Measurements from ENCODE around the gene PLA2G12B.
"Not testable (repeated sequence)": the region's sequence is repeated elsewhere in the genome, so short reads cannot be mapped to it uniquely, and the experiment has no call there.

PLA2G12B gene

DNA sequence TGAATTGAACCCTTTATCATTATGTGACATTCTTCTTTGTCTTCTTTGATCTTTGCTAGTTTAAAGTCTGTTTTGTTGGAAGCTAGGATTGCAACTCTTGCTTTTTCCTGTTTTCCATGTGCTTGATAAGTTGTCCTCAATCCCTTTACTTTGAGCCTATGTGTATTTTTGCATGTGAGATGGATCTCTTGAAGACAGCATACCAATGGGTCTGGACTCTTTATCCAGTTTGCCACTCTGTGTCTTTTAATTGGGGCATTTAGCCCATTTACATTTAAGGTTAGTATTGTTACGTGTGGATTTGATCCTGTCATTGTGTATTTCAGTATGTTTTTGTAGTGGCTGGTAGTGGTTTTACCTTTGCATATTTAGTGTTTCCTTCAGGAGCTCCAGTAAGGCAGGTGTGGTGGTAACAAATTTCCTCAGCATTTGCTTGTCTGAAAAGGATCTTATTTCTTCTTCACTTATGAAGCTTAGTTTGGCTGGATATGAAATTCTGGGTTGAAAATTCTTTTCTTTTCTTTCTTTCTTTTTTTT lies 33.4 kb downstream of the PLA2G12B start:
- DNase-seq (ENCODE audit: low spot score); H3K14ac ChIP-seq (ENCODE audit: low read length); H3K4me2 ChIP-seq (ENCODE audit: insufficient read depth, low read length, poor library complexity, severe bottlenecking); H2BK12ac ChIP-seq (ENCODE audit: low read length); H2BK15ac ChIP-seq (ENCODE audit: low read length); H3K79me1 ChIP-seq (ENCODE audit: low read depth, low read length); H3K18ac ChIP-seq (ENCODE audit: low read length); H4K91ac ChIP-seq (ENCODE audit: low read depth, low read length, poor library complexity); H2BK5ac ChIP-seq (ENCODE audit: low read length); H3K27ac ChIP-seq (replicated peaks; ENCODE audit: low read length); H3K4me1 ChIP-seq (ENCODE audit: control insufficient read depth in 2 of 2, insufficient read depth in 1 of 2, low read depth in 1 of 2, low read length in 2 of 2); H3K36me3 ChIP-seq (replicated peaks in 1 of 2; ENCODE audit: control insufficient read depth in 2 of 2, insufficient read depth in 2 of 2, low read length in 2 of 2); H3K4ac ChIP-seq (ENCODE audit: low read length); H2BK120ac ChIP-seq (ENCODE audit: low read depth, low read length); H2AK5ac ChIP-seq (ENCODE audit: low read depth, low read length); H3K23ac ChIP-seq (ENCODE audit: low read depth, low read length, poor library complexity); H4K8ac ChIP-seq (ENCODE audit: low read depth, low read length); H3K27me3 ChIP-seq (ENCODE audit: control insufficient read depth in 3 of 3, insufficient read depth in 3 of 3, low read depth in 1 of 3, low read length in 3 of 3); H3K9ac ChIP-seq (ENCODE audit: low read depth, low read length, poor library complexity); H3K4me3 ChIP-seq (ENCODE audit: low read length in 2 of 2); H2AFZ ChIP-seq (ENCODE audit: low read length): not testable (repeated sequence)
- WGBS, 2 donors (ENCODE audit: extremely low coverage in 2 of 2, insufficient read length in 2 of 2, insufficient replicate concordance in 1 of 2): no CpG with 5 or more reads among the region's 1 CpG
- peaks cover 0 to 11% of the 10 kb centered on the region in 2 donors for H3K9me3 ChIP-seq (replicated peaks in 1 of 2; ENCODE audit: control insufficient read depth in 2 of 2, insufficient read depth in 1 of 2, low read depth in 1 of 2, low read length in 2 of 2)

DNA sequence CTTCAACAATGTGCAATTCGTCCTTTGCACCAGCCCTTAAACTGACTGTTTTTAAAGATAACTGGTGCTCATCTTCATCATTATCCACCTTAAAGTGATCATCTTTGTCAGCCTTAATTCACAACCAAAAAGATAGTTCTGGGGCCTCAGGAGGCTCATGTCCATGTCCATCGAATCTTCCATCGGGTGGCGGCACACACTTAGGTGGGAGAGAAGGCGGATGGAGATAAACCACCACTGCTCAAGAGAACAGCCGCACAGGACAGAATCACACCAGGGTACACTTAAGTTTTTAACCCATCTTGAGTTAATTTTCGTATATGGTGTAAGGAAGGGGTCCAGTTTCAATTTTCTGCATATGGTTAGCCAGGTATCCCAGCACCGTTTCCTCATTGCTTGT lies 36.3 kb downstream of the PLA2G12B start:
- H3K4me2 ChIP-seq (ENCODE audit: insufficient read depth, low read length, poor library complexity, severe bottlenecking): no peak overlapping the region
- H2AFZ ChIP-seq (ENCODE audit: low read length): no peak overlapping the region
- no peak overlapping the region for H3K4ac ChIP-seq (ENCODE audit: low read length)
- H3K18ac ChIP-seq (ENCODE audit: low read length): no peak overlapping the region
- H2BK5ac ChIP-seq (ENCODE audit: low read length): no peak overlapping the region
- no peaks in the 10 kb centered on the region for H3K4me1 ChIP-seq (ENCODE audit: control insufficient read depth in 2 of 2, insufficient read depth in 1 of 2, low read depth in 1 of 2, low read length in 2 of 2)
- no peak overlapping the region for H2BK120ac ChIP-seq (ENCODE audit: low read depth, low read length)
- no peak overlapping the region for H3K9ac ChIP-seq (ENCODE audit: low read depth, low read length, poor library complexity)
- H3K27ac ChIP-seq (replicated peaks; ENCODE audit: low read length): no peak overlapping the region
- no peak overlapping the region for H4K8ac ChIP-seq (ENCODE audit: low read depth, low read length)
- no peak overlapping the region for H3K4me3 ChIP-seq (ENCODE audit: low read length in 2 of 2)
- no peak overlapping the region for H3K14ac ChIP-seq (ENCODE audit: low read length)
- H3K79me1 ChIP-seq (ENCODE audit: low read depth, low read length): no peaks in the 10 kb centered on the region
- H4K91ac ChIP-seq (ENCODE audit: low read depth, low read length, poor library complexity): no peak overlapping the region
- no peak overlapping the region for H2BK12ac ChIP-seq (ENCODE audit: low read length)
- no peak for DNase-seq (ENCODE audit: low spot score)
- no CpG with 5 or more reads among the region's 8 CpGs for WGBS, 2 donors (ENCODE audit: extremely low coverage in 2 of 2, insufficient read length in 2 of 2, insufficient replicate concordance in 1 of 2)
- no peaks in the 10 kb centered on the region for H3K27me3 ChIP-seq (ENCODE audit: control insufficient read depth in 3 of 3, insufficient read depth in 3 of 3, low read depth in 1 of 3, low read length in 3 of 3)
- no peaks in the 10 kb centered on the region for H3K36me3 ChIP-seq (replicated peaks in 1 of 2; ENCODE audit: control insufficient read depth in 2 of 2, insufficient read depth in 2 of 2, low read length in 2 of 2)
- H3K23ac ChIP-seq (ENCODE audit: low read depth, low read length, poor library complexity): no peak overlapping the region
- no peak overlapping the region for H2AK5ac ChIP-seq (ENCODE audit: low read depth, low read length)
- H2BK15ac ChIP-seq (ENCODE audit: low read length): no peak overlapping the region
- peaks cover 0 to 11% of the 10 kb centered on the region in 2 donors for H3K9me3 ChIP-seq (replicated peaks in 1 of 2; ENCODE audit: control insufficient read depth in 2 of 2, insufficient read depth in 1 of 2, low read depth in 1 of 2, low read length in 2 of 2)

GRCh38 chr10:72917803-72918332 lies 36.7 kb downstream of the PLA2G12B start:
- H3K36me3 ChIP-seq (replicated peaks in 1 of 2; ENCODE audit: control insufficient read depth in 2 of 2, insufficient read depth in 2 of 2, low read length in 2 of 2); H3K4me2 ChIP-seq (ENCODE audit: insufficient read depth, low read length, poor library complexity, severe bottlenecking); H2BK120ac ChIP-seq (ENCODE audit: low read depth, low read length); H2AFZ ChIP-seq (ENCODE audit: low read length); H4K91ac ChIP-seq (ENCODE audit: low read depth, low read length, poor library complexity); H2BK5ac ChIP-seq (ENCODE audit: low read length); H3K23ac ChIP-seq (ENCODE audit: low read depth, low read length, poor library complexity); H3K9ac ChIP-seq (ENCODE audit: low read depth, low read length, poor library complexity); H3K18ac ChIP-seq (ENCODE audit: low read length); H4K8ac ChIP-seq (ENCODE audit: low read depth, low read length); H3K14ac ChIP-seq (ENCODE audit: low read length); H2BK15ac ChIP-seq (ENCODE audit: low read length); DNase-seq (ENCODE audit: low spot score); H3K27ac ChIP-seq (replicated peaks; ENCODE audit: low read length); H3K4ac ChIP-seq (ENCODE audit: low read length); H3K4me1 ChIP-seq (ENCODE audit: control insufficient read depth in 2 of 2, insufficient read depth in 1 of 2, low read depth in 1 of 2, low read length in 2 of 2); H2AK5ac ChIP-seq (ENCODE audit: low read depth, low read length); H3K27me3 ChIP-seq (ENCODE audit: control insufficient read depth in 3 of 3, insufficient read depth in 3 of 3, low read depth in 1 of 3, low read length in 3 of 3); H3K79me1 ChIP-seq (ENCODE audit: low read depth, low read length); H3K4me3 ChIP-seq (ENCODE audit: low read length in 2 of 2): not testable (repeated sequence)
- H2BK12ac ChIP-seq (ENCODE audit: low read length): peak overlapping the region; percentile 8
- 100% methylated on average over 1 of the region's 2 CpGs for WGBS, 2 donors (ENCODE audit: extremely low coverage in 2 of 2, insufficient read length in 2 of 2, insufficient replicate concordance in 1 of 2)
- peaks cover 0 to 11% of the 10 kb centered on the region in 2 donors for H3K9me3 ChIP-seq (replicated peaks in 1 of 2; ENCODE audit: control insufficient read depth in 2 of 2, insufficient read depth in 1 of 2, low read depth in 1 of 2, low read length in 2 of 2)

GRCh38 chr10:72917201-72917600 lies 37.4 kb downstream of the PLA2G12B start:
- DNase-seq (ENCODE audit: low spot score); H3K4ac ChIP-seq (ENCODE audit: low read length); H3K18ac ChIP-seq (ENCODE audit: low read length); H4K91ac ChIP-seq (ENCODE audit: low read depth, low read length, poor library complexity); H2BK15ac ChIP-seq (ENCODE audit: low read length); H3K4me1 ChIP-seq (ENCODE audit: control insufficient read depth in 2 of 2, insufficient read depth in 1 of 2, low read depth in 1 of 2, low read length in 2 of 2); H2AFZ ChIP-seq (ENCODE audit: low read length); H2BK120ac ChIP-seq (ENCODE audit: low read depth, low read length); H2AK5ac ChIP-seq (ENCODE audit: low read depth, low read length); H3K27me3 ChIP-seq (ENCODE audit: control insufficient read depth in 3 of 3, insufficient read depth in 3 of 3, low read depth in 1 of 3, low read length in 3 of 3); H3K36me3 ChIP-seq (replicated peaks in 1 of 2; ENCODE audit: control insufficient read depth in 2 of 2, insufficient read depth in 2 of 2, low read length in 2 of 2); H3K4me2 ChIP-seq (ENCODE audit: insufficient read depth, low read length, poor library complexity, severe bottlenecking); H2BK5ac ChIP-seq (ENCODE audit: low read length); H3K4me3 ChIP-seq (ENCODE audit: low read length in 2 of 2); H3K9ac ChIP-seq (ENCODE audit: low read depth, low read length, poor library complexity); H3K79me1 ChIP-seq (ENCODE audit: low read depth, low read length); H2BK12ac ChIP-seq (ENCODE audit: low read length); H3K23ac ChIP-seq (ENCODE audit: low read depth, low read length, poor library complexity); H3K14ac ChIP-seq (ENCODE audit: low read length); H4K8ac ChIP-seq (ENCODE audit: low read depth, low read length); H3K27ac ChIP-seq (replicated peaks; ENCODE audit: low read length): not testable (repeated sequence)
- no CpG with 5 or more reads among the region's 3 CpGs for WGBS, 2 donors (ENCODE audit: extremely low coverage in 2 of 2, insufficient read length in 2 of 2, insufficient replicate concordance in 1 of 2)
- peaks cover 0 to 11% of the 10 kb centered on the region in 2 donors for H3K9me3 ChIP-seq (replicated peaks in 1 of 2; ENCODE audit: control insufficient read depth in 2 of 2, insufficient read depth in 1 of 2, low read depth in 1 of 2, low read length in 2 of 2)

Data from neuronal stem cell (in vitro differentiated cells).